Body of pancreas (tissue), 4 donors: ENCODE measurements around the gene DRG1. TPM values are rescaled to one million over a fixed set of nuclear protein-coding genes. Genes with fewer than 3 reads are reported as not detected.

ENCODE experiments used
- ATAC-seq: fragments of 150-250 bp; one replicate; pipeline ENCODE4 v1.9.1; 2016
- DNase-seq, 4 donors: peaks; one replicate each; pipeline ENCODE4 v3.0.0-alpha.2; 2019
- H3K27ac ChIP-seq, 4 donors: fragments of 200-600 bp; sonication (generic); 1 replicate in 3 of 4; 2 replicates in 1 of 4; pipeline versions ENCODE4 v1.5.1 to v1.6.1; 2016 to 2019; ENCODE audit warnings: mild to moderate bottlenecking in 1 of 4, mixed read lengths in 1 of 4, moderate library complexity in 1 of 4
- H3K27me3 ChIP-seq, 2 donors: fragments of 200-600 bp; sonication (generic); one replicate each; pipeline ENCODE4 v1.6.0; 2016; ENCODE audit warnings: mild to moderate bottlenecking in 1 of 2
- H3K36me3 ChIP-seq, 2 donors: fragments of 200-600 bp; sonication (generic); replicated peaks in 1 of 2; 2 replicates each; pipeline ENCODE4 v1.5.1; 2016; ENCODE audit warnings: low read depth in 2 of 2; ENCODE audit not compliant: insufficient read depth in 1 of 2
- H3K4me1 ChIP-seq: fragments of 200-600 bp; sonication (generic); one replicate; pipeline ENCODE4 v1.6.0; 2016
- H3K4me3 ChIP-seq, 2 donors: fragments of 200-600 bp; sonication (generic); 1 replicate in 1 of 2; 2 replicates in 1 of 2; pipeline ENCODE4 v1.5.1; 2016 to 2019
- H3K9me3 ChIP-seq, 3 donors: fragments of 200-600 bp; sonication (generic); 1 replicate in 2 of 3; 2 replicates in 1 of 3; pipeline ENCODE4 v1.5.1; 2016
- CTCF ChIP-seq, 7 experiments: fragments of 450-650 bp in 4 of 7; fragments of 200-600 bp in 3 of 7; sonication (generic) in 3 of 7; IDR thresholded peaks; one replicate each; pipeline ENCODE4 v1.5.1; 2016 to 2019; ENCODE audit warnings: antibody characterized with exemption in 7 of 7
- POLR2A ChIP-seq, 3 donors: fragments of 450-650 bp; IDR thresholded peaks; one replicate each; pipeline ENCODE4 v1.6.1; 2016; ENCODE audit warnings: antibody characterized with exemption in 3 of 3, mild to moderate bottlenecking in 2 of 3
- WGBS, 2 donors: methylation state at CpG; one replicate each; pipeline ENCODE4 v1.1.5; 2017; 5-methylcytosine and 5-hydroxymethylcytosine counted together
- intact Hi-C: fragments of 100-400 bp; cut with DNase I; formaldehyde crosslinking; loops from one replicate; pipeline ENCODE4 v1.15.1; 2023
- total RNA-seq, 2 donors: library from RNA; depleted of rRNA; stranded (reverse); fragments of >200 nt; gene quantifications; one replicate each; pipeline ENCODE4 v1.1.0, GENCODE V29; 2016

The DRG1 gene
- total RNA-seq, 2 donors from 2014 or later, result 18.8 to 37.9 TPM

GRCh38 chr22:31439808-31440207 is 40.4 kb downstream of the DRG1 start:
- H3K27me3 ChIP-seq, result no peaks in the 10 kb centered on the region
- H3K27ac ChIP-seq, result no peak overlapping the region
- WGBS, 2 donors, result 62 to 67% methylated on average over 1 to 8 of the region's 8 CpGs
- intact Hi-C loops, result no loop called here
- no peak overlapping the region for H3K4me3 ChIP-seq
- ATAC-seq, result peak; percentile 12
- no peak for DNase-seq
- no peaks in the 10 kb centered on the region for H3K9me3 ChIP-seq
- peaks cover 0 to 43% of the 10 kb centered on the region in 2 donors for H3K36me3 ChIP-seq
- no peaks in the 10 kb centered on the region for H3K4me1 ChIP-seq
- TF ChIP-seq POLR2A (IDR thresholded peaks at IDR 0.05) (no peak), CTCF (IDR thresholded peaks at IDR 0.05) (no peak)

GRCh38 chr22:31440681-31441080 is 41.3 kb downstream of the DRG1 start:
- TF ChIP-seq POLR2A (IDR thresholded peaks at IDR 0.05), result no peak
- no peak for TF ChIP-seq CTCF (IDR thresholded peaks at IDR 0.05)
- Histone ChIP-seq H3K36me3 (peaks cover 0 to 35% of the 10 kb centered on the region in 2 donors), H3K9me3 (no peaks in the 10 kb centered on the region), H3K27ac (no peak overlapping the region), H3K4me1 (no peaks in the 10 kb centered on the region), H3K27me3 (no peaks in the 10 kb centered on the region), H3K4me3 (no peak overlapping the region)
- ATAC-seq, result no peak
- DNase-seq, result no peak
- intact Hi-C loops, result no loop called here
- 91 to 93% methylated on average over 7 of the region's 7 CpGs for WGBS, 2 donors

GRCh38 chr22:31441652-31442051 is 42.2 kb downstream of the DRG1 start:
- intact Hi-C loops, result no loop called here
- DNase-seq (no peak), ATAC-seq (no peak)
- Histone ChIP-seq H3K27ac (no peak overlapping the region), H3K27me3 (no peaks in the 10 kb centered on the region), H3K4me3 (no peak overlapping the region), H3K36me3 (peaks cover 0 to 30% of the 10 kb centered on the region in 2 donors), H3K4me1 (no peaks in the 10 kb centered on the region), H3K9me3 (no peaks in the 10 kb centered on the region)
- TF ChIP-seq CTCF (IDR thresholded peaks at IDR 0.05) (no peak), POLR2A (IDR thresholded peaks at IDR 0.05) (no peak)
- WGBS, 2 donors, result 81 to 91% methylated on average over 5 of the region's 5 CpGs

- H3K9me3 ChIP-seq, result no peaks in the 10 kb centered on the region
- no peak overlapping the region for H3K27ac ChIP-seq
- no peak overlapping the region for H3K4me3 ChIP-seq
- no peak for ATAC-seq
- no peaks in the 10 kb centered on the region for H3K4me1 ChIP-seq
- no peak for DNase-seq
- TF ChIP-seq POLR2A (IDR thresholded peaks at IDR 0.05), result no peak
- TF ChIP-seq CTCF (IDR thresholded peaks at IDR 0.05), result no peak
- 93 to 94% methylated on average over 5 of the region's 5 CpGs for WGBS, 2 donors
- H3K36me3 ChIP-seq, result peaks cover 0 to 29% of the 10 kb centered on the region in 2 donors
- intact Hi-C loops, result no loop called here
- no peaks in the 10 kb centered on the region for H3K27me3 ChIP-seq
These were observed 43.5 kb downstream of the DRG1 start for GRCh38 chr22:31442768-31443489.

- H3K36me3 ChIP-seq, result peaks cover 0 to 29% of the 10 kb centered on the region in 2 donors
- H3K9me3 ChIP-seq, result no peaks in the 10 kb centered on the region
- no peak for DNase-seq
- TF ChIP-seq POLR2A (IDR thresholded peaks at IDR 0.05) (no peak), CTCF (IDR thresholded peaks at IDR 0.05) (no peak)
- no peak overlapping the region for H3K4me3 ChIP-seq
- no peaks in the 10 kb centered on the region for H3K4me1 ChIP-seq
- no peak for ATAC-seq
- 51 to 65% methylated on average over 7 of the region's 7 CpGs for WGBS, 2 donors
- no peaks in the 10 kb centered on the region for H3K27me3 ChIP-seq
- H3K27ac ChIP-seq, result no peak overlapping the region
- intact Hi-C loops, result no loop called here
These were observed 44.1 kb downstream of the DRG1 start for GRCh38 chr22:31443516-31443915.
